Activated B cell treated with CpG ODN at 0.5 μM for 24 hours (primary cell): ENCODE results near the gene DOK3. TPM values are rescaled to one million over a fixed set of nuclear protein-coding genes. Genes with fewer than 3 reads are reported as not detected.
A peak's percentile ranks its signal among the peaks of the same experiment; 100 is the strongest.

Experiments used
- ATAC-seq: fragments of 200-7000 bp; cut with Tn5 transposase; one replicate; pipeline ENCODE4 v1.10.0; 2021; ENCODE audit warnings: low read depth, mild to moderate bottlenecking, moderate library complexity
- CTCF ChIA-PET: fragments of 350-600 bp; sonication (Branson Sonifier 250); formaldehyde crosslinking; loops from one replicate; lab custom pipeline; 2021; ENCODE audit warnings: antibody characterized with exemption; lab: Charles Lee
- POLR2A ChIA-PET: fragments of 350-600 bp; sonication (Branson Sonifier 250); formaldehyde crosslinking; loops from one replicate; lab custom pipeline; 2021; ENCODE audit warnings: antibody characterized with exemption; lab: Charles Lee
- DNase-seq: peaks from one replicate; pipeline ENCODE4 v3.0.0; 2022
- H3K27ac Mint-ChIP-seq: one replicate; pipeline ENCODE4 v1.8.0; 2020; ENCODE audit warnings: mixed read lengths
- H3K27me3 Mint-ChIP-seq: one replicate; pipeline ENCODE4 v1.8.0; 2021; ENCODE audit warnings: mixed read lengths
- H3K36me3 Mint-ChIP-seq: one replicate; pipeline ENCODE4 v1.8.0; 2021; ENCODE audit warnings: low read depth, mixed read lengths
- H3K4me1 Mint-ChIP-seq: one replicate; pipeline ENCODE4 v1.8.0; 2021; ENCODE audit warnings: mixed read lengths
- H3K4me3 Mint-ChIP-seq: one replicate; pipeline ENCODE4 v1.8.0; 2020; ENCODE audit warnings: mild to moderate bottlenecking, mixed read lengths
- H3K9me3 Mint-ChIP-seq: one replicate; pipeline ENCODE4 v1.8.0; 2020; ENCODE audit warnings: mixed read lengths
- intact Hi-C: fragments of 100-400 bp; cut with micrococcal nuclease; formaldehyde crosslinking; loops from one replicate; pipeline ENCODE4 v1.15.1; 2024
- total RNA-seq: library from RNA; stranded (reverse); gene quantifications from 2 replicates; pipeline ENCODE4 v1.2.3, GENCODE V29; 2022
- TF ChIP-seq, protein P1 (sequence below): fragments of 200-600 bp; IDR thresholded peaks from one replicate; pipeline ENCODE4 v1.8.0; 2022; ENCODE audit warnings: antibody characterized with exemption, mild to moderate bottlenecking

DOK3 gene, protein sequence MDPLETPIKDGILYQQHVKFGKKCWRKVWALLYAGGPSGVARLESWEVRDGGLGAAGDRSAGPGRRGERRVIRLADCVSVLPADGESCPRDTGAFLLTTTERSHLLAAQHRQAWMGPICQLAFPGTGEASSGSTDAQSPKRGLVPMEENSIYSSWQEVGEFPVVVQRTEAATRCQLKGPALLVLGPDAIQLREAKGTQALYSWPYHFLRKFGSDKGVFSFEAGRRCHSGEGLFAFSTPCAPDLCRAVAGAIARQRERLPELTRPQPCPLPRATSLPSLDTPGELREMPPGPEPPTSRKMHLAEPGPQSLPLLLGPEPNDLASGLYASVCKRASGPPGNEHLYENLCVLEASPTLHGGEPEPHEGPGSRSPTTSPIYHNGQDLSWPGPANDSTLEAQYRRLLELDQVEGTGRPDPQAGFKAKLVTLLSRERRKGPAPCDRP
- 82.5 and 88.5 TPM in 2 replicates for total RNA-seq

DNA sequence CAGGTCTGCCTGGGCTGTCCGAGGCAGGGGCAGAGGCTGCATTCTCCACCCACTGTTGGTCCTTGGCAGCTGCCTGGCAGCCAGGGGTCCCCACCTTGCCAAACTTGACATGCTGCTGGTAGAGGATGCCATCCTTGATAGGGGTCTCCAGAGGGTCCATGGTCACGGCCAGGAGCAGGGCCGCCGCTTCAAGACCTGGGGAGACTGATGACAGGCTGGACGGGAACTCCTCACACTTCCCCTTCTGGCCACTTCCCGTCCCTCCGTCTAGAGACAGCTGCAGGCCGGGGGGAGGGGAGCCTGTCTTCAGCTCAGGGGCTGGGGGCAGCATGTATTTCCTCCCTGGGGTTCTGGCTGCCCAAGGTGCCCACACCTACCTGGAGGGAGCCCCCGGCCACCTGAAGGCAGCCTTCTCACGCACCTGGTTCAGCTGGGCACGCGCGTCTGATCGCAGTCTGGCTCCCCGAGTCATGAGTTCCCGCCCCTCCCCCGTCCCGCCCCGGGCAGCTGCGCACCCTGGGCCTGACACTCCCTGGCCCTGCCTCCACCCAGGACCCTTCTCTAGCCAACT lies at the start of gene DOK3:
Gene DOK3 (minus strand): TSS at position 446 of the 571 bp plus-strand sequence. CDS start 286 bp downstream, at position 160.
- Mint-ChIP-seq H3K27ac (peak within 1 kb of the TSS; percentile 96), H3K36me3 (peaks cover 64% of the 10 kb centered on the region), H3K27me3 (no peaks in the 10 kb centered on the region), H3K4me3 (peak within 1 kb of the TSS; percentile 93), H3K9me3 (no peaks in the 10 kb centered on the region), H3K4me1 (peaks cover 60% of the 10 kb centered on the region)
- ATAC-seq: peak; percentile 33
- ChIA-PET POLR2A (interaction anchor here (0.6 to 5.9 kb wide), 16 partner anchors 7 to 201 kb away, joined by 3 to 96 read pairs (median 6); partner anchors contain the start of genes B4GALT7, DDX41, GRK6 and LMAN2), CTCF (interaction anchor here (0.6 to 2.7 kb wide), 9 partner anchors 8 to 119 kb away, joined by 3 to 11 read pairs (median 8); partner anchors contain the start of genes B4GALT7 and PDLIM7)
- TF ChIP-seq, protein P1, sequence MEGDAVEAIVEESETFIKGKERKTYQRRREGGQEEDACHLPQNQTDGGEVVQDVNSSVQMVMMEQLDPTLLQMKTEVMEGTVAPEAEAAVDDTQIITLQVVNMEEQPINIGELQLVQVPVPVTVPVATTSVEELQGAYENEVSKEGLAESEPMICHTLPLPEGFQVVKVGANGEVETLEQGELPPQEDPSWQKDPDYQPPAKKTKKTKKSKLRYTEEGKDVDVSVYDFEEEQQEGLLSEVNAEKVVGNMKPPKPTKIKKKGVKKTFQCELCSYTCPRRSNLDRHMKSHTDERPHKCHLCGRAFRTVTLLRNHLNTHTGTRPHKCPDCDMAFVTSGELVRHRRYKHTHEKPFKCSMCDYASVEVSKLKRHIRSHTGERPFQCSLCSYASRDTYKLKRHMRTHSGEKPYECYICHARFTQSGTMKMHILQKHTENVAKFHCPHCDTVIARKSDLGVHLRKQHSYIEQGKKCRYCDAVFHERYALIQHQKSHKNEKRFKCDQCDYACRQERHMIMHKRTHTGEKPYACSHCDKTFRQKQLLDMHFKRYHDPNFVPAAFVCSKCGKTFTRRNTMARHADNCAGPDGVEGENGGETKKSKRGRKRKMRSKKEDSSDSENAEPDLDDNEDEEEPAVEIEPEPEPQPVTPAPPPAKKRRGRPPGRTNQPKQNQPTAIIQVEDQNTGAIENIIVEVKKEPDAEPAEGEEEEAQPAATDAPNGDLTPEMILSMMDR: no peak
- intact Hi-C loops: loop anchor here (1.0 to 10.0 kb wide), 2 partner anchors 8 to 395 kb away; no protein-coding TSS in a partner anchor
- DNase-seq: peak; percentile 52

DNA sequence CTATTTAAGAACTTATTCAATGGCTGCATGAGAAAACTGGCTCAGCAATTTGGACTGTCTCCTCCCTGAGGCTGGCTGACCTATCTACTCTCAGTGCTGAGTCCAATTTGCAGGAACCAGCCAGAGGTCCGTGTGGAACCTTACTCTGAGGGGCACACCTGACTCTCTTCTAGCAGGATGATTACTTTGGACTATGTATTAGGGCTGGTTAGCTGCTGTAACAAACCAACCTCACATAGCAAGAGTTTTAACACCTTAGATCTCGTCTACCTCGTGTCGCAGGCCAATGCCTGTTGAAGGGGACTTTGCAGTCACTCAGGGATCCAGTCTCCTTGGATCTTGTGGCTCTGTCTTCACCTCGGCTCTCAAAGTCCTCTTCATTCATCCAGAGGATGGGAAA lies 48.2 kb upstream of the DOK3 start:
- DNase-seq (no peak), ATAC-seq (no peak)
- H3K27me3 Mint-ChIP-seq: no peaks in the 10 kb centered on the region
- intact Hi-C loops: no loop called here
- TF ChIP-seq, protein P1: no peak
- H3K4me3 Mint-ChIP-seq: no peak overlapping the region
- H3K4me1 Mint-ChIP-seq: peaks cover 15% of the 10 kb centered on the region
- no peak overlapping the region for H3K27ac Mint-ChIP-seq
- POLR2A ChIA-PET: no interaction called here
- peaks cover 2% of the 10 kb centered on the region for H3K36me3 Mint-ChIP-seq
- CTCF ChIA-PET: interaction anchor here (1.0 to 1.4 kb wide), 2 partner anchors 10 to 154 kb away, joined by 3 read pairs; no protein-coding TSS in a partner anchor
- H3K9me3 Mint-ChIP-seq: no peaks in the 10 kb centered on the region

DNA sequence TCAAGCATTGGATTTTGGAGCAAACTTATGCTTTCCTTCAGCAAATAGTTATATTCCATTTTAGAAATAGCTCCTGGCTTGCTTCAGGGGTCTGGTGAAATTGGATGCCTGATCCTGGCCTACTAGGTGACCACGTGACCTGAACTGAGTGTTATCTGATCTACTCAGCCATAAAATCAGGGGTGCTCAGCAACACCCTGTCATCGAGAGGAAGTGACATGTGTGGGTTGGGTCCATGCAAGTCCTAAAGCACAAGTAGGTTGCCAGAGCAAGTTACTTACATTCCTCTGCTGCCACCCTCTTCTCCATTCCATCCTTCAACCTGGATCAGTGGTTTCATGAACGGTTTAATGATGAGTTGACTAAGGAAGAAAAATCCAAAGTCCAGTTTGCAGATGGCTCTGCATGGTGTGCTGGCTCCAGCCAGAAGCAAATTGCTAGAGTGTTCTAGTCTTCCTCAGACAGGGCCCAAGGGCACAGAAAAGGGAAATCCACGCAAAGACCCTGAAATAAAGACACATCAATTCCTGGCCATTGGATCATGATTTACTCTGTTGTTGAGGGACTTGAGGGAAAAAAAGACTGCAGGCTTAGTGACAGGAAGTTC lies 47.5 kb upstream of the DOK3 start:
- intact Hi-C loops: no loop called here
- ATAC-seq (no peak), DNase-seq (no peak)
- ChIA-PET POLR2A (no interaction called here), CTCF (interaction anchor here (1.4 kb wide), 1 partner anchor 9 kb away, joined by 3 read pairs; no protein-coding TSS in a partner anchor)
- H3K27ac Mint-ChIP-seq: no peak overlapping the region
- H3K4me3 Mint-ChIP-seq: no peak overlapping the region
- peaks cover 22% of the 10 kb centered on the region for H3K4me1 Mint-ChIP-seq
- peaks cover 6% of the 10 kb centered on the region for H3K36me3 Mint-ChIP-seq
- no peaks in the 10 kb centered on the region for H3K27me3 Mint-ChIP-seq
- no peaks in the 10 kb centered on the region for H3K9me3 Mint-ChIP-seq
- TF ChIP-seq, protein P1: no peak

DNA sequence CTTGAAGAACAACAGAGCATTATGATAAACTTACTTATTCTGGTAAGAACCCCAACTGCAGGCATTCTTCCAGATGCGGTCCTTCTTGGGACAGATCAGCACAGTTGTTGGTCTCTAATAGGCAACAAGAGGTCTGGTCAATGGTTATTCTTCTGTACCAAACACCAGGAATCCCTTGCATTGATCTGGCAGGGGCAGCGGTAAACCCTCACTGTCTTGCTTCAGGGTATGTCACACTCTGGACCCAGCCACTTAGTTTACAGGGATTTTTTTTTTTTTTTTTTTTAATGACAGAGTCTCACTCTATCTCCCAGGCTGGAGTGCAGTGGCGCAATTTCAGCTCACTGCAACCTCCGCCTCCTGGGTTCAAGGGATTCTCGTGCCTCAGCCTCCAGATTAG lies 46.0 kb upstream of the DOK3 start:
- CTCF ChIA-PET: no interaction called here
- Mint-ChIP-seq H3K4me3 (peak overlapping the region; percentile 88), H3K27ac (no peak overlapping the region), H3K36me3 (peaks cover 9% of the 10 kb centered on the region), H3K4me1 (peaks cover 24% of the 10 kb centered on the region), H3K9me3 (no peaks in the 10 kb centered on the region), H3K27me3 (no peaks in the 10 kb centered on the region)
- no peak for DNase-seq
- TF ChIP-seq, protein P1: no peak
- POLR2A ChIA-PET: no interaction called here
- no peak for ATAC-seq
- intact Hi-C loops: loop anchor here (2.0 kb wide), 1 partner anchor 45 kb away; the partner anchor contains the start of gene B4GALT7
